ENCODE results near the gene GIT2.

DNA sequence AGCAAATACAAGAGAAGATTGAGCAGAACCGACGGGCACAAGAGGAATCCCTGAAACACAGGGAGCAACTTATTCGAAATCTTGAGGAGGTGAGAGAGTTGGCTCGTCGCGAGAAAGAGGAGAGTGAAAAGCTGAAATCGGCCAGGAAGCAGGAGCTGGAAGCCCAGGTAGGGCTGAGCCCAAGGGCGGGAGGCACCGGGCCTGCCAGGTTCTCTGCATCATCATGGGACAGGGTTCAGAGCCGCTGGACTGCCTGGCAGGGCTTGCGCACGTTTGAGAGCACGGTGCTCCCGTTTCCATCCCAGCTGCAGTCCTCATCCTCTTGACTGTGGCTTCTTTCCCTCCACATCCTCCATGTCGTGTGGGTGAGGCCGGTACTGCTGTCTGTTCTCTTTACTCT, 81.7 kb downstream of the GIT2 start:
- TF ChIP-seq, protein P1, sequence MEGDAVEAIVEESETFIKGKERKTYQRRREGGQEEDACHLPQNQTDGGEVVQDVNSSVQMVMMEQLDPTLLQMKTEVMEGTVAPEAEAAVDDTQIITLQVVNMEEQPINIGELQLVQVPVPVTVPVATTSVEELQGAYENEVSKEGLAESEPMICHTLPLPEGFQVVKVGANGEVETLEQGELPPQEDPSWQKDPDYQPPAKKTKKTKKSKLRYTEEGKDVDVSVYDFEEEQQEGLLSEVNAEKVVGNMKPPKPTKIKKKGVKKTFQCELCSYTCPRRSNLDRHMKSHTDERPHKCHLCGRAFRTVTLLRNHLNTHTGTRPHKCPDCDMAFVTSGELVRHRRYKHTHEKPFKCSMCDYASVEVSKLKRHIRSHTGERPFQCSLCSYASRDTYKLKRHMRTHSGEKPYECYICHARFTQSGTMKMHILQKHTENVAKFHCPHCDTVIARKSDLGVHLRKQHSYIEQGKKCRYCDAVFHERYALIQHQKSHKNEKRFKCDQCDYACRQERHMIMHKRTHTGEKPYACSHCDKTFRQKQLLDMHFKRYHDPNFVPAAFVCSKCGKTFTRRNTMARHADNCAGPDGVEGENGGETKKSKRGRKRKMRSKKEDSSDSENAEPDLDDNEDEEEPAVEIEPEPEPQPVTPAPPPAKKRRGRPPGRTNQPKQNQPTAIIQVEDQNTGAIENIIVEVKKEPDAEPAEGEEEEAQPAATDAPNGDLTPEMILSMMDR (conservative IDR thresholded peaks at IDR 0.05 in 1 of 2, IDR thresholded peaks at IDR 0.05 in 1 of 2; ENCODE audit: extremely low read depth in 1 of 2, insufficient read depth in 1 of 2, low read depth in 1 of 2, low read length in 2 of 2): no peak
- TF ChIP-seq EZH2 (IDR thresholded peaks at IDR 0.05; ENCODE audit: borderline replicate concordance, low read length): no peak
